ENCODE measurements around the gene SNRPD1.
"Not testable (repeated sequence)": the region's sequence is repeated elsewhere in the genome, so short reads cannot be mapped to it uniquely, and the experiment has no call there.

Gene SNRPD1

DNA sequence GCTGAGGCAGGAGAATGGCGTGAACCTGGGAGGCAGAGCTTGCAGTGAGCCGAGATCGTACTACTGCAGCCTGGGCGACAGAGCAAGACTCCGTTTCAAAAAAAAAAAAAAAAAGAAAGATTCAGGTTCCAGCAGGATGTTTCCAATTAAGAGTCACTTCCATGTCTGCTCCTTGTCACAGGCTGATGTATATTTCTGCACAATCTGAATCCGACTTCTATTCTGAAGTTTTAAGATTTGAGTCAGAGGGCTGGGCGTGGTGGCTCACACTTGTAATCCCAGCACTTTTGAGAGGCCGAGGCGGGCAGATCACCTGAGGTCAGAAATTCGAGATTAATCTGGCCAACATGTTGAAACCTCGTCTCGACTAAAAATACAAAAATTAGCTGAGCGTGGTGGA is 24.7 kb downstream of the SNRPD1 start:
- DNase-seq (ENCODE audit: low read depth): no peak

DNA sequence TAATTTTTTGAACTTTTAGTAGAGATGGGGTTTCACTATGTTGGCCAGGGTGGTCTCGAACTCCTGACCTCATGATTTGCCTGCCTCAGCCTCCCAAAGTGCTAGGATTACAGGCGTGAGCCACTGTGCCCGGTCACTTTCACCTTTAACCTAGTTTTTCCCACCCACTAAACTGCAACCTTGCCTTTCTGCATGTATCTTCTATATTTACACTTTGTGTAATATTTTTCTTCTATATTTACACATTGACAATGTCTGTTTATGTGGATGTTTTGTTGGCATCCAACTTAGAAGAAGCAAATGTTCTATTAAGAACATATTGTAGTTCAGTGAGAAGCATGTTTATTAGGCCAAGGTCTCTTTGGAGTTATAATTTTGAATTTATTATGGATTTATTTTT is 26.7 kb downstream of the SNRPD1 start:
- no peak for DNase-seq (ENCODE audit: low read depth)

DNA sequence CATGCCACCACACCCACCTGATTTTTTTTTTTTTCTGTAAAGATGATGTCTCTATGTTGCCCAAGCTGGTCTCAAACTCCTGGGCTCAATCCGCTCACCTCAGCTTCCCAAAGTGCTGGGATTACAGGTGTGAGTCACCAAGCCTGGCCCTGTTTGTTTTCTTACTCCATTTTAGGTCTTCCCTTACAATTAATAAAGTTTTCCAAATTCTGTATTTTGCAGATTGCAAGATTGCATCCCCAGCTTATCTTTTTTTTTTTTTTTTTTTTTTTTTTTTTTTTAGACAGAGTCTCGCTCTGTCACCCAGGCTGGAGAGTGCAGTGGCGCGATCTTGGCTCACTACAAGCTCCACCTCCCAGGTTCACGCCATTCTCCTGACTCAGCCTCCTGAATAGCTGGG is 28.3 kb downstream of the SNRPD1 start:
- not testable (repeated sequence) for DNase-seq (ENCODE audit: low read depth)

DNA sequence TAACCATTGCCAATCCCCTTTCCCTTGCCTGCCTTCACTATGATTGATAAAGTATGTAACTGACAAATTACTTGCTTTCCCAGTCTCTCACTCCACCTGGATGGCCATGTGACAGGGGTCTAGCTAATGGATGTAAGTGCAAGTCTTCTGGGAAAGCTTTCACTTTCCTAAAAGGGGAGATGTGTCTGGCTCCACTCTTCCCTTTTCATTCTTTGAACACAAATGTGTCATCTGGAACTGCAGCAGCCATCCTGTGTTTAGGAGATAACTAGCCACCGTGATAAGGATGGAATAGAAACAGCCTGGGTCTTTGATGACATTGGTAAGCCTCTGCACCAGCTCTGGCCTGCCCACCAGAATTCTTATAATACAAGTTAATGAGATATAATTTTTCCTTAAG is 38.2 kb downstream of the SNRPD1 start:
- DNase-seq (ENCODE audit: low read depth): no peak

DNA sequence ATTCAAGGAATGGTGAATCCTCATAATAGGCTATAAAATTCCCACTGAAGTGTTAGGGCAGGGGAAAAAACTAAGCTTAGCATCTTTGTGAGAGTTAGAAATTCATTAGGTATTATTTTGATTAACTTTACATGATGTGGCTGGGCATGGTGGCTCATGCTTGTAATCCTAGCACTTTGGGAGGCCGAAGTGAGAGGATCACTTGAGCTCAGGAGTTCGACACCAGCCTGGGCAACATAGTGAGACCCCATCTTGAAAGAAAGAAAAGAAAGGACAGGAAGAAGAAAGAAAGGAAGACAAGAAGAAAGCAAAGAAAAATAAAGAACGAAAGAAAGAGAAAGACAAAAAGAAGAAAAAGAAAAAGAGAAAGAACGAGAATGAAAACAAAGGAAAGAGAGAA is 40.0 kb downstream of the SNRPD1 start:
- DNase-seq (ENCODE audit: low read depth): no peak

DNA sequence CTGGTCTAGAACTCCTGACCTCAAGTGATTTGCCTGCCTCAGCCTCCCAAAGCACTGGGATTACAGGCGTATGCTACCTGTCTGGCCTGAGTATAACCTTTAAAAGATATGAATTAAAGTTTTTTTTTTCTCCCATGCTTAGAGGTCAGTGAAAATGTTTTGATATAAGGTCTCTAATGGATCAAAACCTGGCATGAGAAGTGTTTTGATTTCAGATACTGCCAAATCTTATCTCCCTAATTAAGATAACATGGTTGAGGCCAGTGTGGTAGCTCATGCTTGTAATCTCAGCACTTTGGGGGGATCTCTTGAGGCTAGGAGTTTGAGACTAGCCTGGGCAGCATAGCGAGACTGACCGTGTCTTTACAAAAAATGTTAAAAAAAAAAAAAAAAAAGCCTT is 41.2 kb downstream of the SNRPD1 start:
- DNase-seq (ENCODE audit: low read depth): no peak

DNA sequence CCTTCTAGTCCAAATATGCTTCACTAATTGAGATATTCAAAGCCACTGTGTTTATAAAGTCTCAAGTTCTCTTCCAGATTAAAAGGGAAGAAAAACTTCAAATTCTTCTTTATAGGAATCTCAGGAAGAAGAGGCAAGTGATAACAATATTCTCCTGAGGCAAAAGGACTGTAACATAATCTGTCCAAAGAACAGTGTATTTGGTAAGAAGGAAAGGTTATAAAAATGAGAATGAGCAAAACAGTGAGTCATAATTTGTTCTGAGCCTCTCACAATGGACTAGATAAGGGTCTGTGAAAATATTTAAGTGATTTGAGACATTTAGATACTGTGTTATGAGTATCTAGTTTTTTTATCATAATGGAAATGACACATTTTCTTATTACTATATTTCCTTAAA is 44.3 kb downstream of the SNRPD1 start:
- DNase-seq (ENCODE audit: low read depth): no peak

DNA sequence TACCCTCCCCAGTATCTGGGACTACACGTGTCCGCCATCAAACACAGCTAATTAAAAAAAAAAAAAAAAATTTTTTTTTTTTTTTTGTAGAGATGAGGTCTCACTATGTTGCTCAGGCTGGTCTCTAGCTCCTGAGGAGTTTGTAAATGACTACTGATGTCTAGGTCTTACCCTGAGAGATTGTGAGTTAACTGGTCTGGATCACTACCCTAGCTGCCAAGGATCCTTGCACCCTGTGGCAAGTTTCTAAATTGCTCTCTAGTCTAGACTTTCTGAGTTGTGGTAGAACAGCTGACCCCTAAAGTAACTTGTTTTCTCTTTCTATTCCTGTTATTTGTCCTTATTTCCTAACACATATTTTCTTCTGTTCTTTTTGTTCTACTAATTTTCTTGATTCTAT is 48.0 kb downstream of the SNRPD1 start:
- DNase-seq (ENCODE audit: low read depth): no peak

DNA sequence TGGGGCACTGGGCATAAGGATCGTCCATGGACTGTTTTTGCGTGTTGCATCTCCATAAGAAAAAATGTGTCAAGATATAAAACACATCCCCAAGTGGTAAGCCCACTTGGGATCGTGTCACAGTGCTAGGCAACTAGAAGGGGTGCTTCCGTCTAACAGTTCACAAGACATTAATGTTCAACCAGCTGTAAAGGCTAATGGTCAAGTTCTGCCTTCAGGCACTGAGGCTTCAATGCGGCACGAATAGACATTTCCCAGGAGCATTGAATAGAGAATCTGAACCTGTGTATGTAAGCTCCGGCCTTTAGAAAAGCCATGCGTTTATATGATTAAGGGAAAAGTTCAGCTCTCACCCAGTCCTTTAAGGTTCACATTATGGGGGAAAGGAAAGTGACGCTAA is 50.5 kb downstream of the SNRPD1 start:
- DNase-seq (ENCODE audit: low read depth): no peak

DNA sequence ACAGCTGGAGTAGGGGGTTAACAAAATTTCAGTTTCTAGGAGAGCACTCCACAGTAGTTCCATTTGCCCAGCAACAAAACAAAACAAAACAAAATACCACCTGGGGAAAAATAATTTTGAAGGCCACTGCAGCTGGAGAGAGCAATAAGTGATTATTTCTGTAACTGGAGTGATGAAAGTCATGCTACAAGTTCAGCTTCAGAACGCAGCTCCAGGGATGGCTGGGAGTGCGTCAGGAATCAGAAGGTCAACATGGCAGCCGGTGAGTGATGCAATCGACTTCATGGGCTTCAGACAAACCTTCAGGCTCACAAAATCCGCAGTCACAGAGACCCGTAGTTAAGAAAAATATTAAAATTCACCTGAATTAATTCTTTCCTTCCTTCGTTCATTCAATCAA is 51.5 kb downstream of the SNRPD1 start:
- DNase-seq (ENCODE audit: low read depth): no peak

DNA sequence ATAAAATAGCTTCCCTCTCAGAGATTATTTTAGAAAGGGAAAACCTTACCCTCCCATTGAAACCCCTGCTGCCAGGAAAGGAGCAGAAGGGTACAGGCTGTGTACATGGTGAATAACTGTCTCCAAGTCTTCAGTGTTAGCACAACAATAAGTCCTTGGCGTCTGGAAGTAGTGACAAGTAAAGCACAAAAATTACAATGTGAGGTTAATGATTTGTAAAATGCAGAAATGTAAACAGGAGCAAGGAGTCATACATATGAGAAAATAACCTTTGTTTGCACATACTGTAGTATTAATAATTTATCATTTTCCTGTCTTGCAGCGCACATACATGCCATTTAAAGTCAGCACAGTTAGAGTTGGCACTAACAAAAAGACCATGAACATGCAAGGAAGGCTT is 52.0 kb downstream of the SNRPD1 start:
- DNase-seq (ENCODE audit: low read depth): no peak

DNA sequence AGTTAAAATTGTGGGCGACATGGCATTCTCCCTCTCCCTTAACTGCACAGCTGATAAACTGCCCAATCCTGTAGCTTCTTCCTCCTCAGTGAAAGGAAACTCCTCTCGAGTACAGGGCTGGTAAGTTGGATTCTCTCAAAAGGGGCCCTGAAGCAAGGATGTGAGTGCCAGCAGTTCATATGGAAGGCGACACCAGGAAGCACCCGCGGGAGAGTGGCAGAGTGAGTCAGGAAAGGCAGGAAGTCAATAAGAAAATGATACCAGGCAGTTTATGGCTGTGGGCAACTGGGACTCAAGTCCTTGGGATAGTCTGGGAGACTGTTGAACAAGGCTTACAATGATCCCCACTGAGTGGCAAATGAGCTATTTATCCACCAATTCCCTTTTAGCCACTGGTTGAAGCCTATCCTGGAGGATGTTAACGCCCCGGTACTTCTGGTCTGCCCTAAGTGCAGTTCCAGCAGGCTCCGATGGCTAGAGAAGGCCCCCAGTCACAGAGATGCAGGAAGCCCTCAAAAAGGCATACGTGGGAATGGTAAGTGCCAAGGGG is 57.7 kb downstream of the SNRPD1 start:
- DNase-seq (ENCODE audit: low read depth): no peak

DNA sequence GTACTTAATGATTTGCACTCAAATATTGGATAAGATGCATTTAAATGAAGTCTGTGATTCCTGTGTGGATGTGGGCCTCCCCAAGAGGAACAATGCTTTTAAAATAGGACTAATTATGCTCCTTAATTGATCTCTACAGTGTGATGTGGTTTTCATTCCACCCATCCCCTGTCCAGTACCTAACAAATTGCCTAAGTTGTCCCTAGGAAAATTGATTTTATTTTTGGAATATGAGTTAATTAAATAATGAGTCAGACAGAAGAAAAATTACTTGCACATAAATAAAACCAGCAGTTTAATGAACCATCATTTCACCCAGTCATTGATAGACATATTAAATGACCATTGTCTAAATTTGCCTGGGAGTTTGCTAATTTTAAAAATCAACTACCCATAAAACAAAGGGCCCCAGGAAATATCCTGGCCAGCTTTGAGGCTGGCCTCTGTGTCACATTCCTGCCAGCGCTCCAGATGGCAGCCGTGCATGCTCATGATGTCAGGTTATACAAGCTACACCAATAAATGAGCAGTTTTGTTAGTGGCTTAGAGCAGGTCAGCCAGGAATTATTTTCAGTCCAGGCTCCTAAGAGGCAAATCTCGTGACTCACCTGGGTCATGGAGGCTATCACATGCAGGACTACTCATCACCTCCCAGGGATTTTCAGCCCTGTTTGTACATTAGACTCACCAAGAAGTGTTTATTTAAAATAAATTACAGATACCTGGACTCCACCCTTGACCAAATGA is 60.6 kb downstream of the SNRPD1 start:
- no peak for DNase-seq (ENCODE audit: low read depth)

DNA sequence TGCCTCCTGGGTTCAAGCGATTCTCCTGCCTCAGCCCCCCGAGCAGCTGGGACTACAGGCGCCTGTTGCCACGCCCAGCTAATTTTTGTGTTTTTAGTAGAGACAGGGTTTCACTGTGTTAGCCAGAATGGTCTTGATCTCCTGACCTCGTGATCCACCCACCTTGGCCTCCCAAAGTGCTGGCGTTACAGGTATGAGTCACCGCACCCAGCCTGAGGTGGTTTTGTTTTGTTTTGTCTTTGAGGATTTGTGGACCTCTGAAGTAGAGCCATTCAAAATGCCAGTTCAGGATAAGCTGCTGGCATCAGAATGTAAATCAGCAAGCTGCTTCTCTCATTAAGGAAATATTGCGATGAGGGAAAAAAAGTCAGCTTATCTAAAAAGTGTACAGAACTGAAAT is 63.2 kb downstream of the SNRPD1 start:
- DNase-seq (ENCODE audit: low read depth): not testable (repeated sequence)

DNA sequence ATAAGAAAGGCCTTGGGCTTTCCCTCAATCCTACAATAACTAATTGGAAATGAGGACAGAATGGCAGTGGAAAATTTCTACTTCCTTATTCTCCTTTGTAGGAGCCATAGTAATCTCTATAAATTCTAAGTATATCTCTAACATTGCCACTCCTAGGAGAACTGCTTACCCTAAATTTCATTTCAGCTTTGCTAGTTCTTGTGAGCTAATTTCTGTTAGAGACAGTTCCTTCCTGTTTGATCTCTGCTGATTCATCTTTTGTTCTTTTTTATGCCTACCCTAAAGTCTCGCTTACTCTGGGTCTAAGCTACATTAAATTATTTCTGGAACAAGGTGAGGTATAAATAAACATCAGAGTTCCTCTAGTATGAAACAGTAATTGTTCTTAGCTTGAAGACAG is 66.7 kb downstream of the SNRPD1 start:
- no peak for DNase-seq (ENCODE audit: low read depth)

DNA sequence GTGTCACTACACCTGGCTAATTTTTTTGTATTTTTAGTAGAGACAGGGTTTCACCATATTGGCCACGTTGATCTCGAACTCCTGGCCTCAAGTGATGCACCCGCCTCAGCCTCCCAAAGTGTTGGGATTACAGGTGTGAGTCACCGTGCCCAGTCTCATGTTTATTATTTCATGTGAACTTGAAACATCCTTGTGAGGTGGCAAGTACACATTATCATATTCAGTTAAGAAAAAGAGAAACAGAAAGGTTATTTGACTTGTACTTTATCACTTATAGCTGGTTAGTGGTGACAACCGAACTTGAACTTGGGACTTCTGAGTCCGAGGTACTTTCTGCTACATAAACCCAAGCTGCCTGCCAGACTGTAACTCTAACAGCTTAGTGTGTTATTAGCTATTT is 68.0 kb downstream of the SNRPD1 start:
- DNase-seq (ENCODE audit: low read depth): no peak

DNA sequence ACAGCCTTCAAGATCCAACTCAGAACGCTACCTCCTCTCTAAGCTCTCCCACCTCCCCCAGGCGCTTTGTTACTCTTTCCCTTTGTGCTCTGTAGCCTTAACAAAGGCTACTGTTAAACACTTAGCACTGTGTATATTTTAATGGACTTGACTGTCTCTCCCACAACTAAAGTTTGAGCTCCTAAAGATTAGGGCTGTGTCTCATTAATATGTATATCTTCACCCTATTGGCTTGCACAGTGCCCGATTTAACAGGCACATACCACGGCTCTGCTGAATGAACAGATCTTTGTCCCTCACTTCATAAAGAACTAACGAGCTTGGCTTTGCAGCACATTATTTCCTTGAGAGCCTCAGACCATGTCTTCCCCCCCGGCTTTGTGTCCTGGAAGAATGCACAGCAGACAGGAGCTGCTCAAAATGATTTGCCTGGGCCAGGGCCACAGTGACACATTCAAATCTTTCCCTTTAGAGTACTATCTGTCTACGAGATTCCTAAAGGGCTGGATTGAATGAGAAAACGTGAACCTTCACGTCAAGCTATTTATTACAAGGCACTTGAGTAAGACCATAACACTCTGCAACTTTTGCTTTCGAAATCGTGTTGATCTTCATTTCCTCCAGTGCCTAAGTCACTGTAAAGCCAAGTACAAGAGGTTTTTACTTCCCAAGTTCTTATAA is 70.4 kb downstream of the SNRPD1 start:
- DNase-seq (ENCODE audit: low read depth): no peak

Measured in stimulated activated CD8-positive, alpha-beta memory T cell treated with anti-CD3 and anti-CD28 coated beads, Interleukin-15, amount 100 ng/mL, for 1 hour (primary cell).